Left renal cortex interstitium (tissue), 4 donors: ENCODE results near the gene SNX8. TPM values are rescaled to one million over a fixed set of nuclear protein-coding genes. Genes with fewer than 3 reads are reported as not detected.

ENCODE experiments used
- DNase-seq, 4 donors: peaks; one replicate each; pipeline ENCODE4 v3.0.0-alpha.2; 2013; ENCODE audit warnings: low read depth in 4 of 4, low spot score in 2 of 4, missing footprints in 1 of 4
- polyA plus RNA-seq, 4 donors: library from polyadenylated mRNA; unstranded; fragments of 120-200 nt; gene quantifications; one replicate each; pipeline ENCODE4 v1.2.1, GENCODE V29; 2013; ENCODE audit not compliant: insufficient read length in 4 of 4

Gene SNX8
- polyA plus RNA-seq, 4 donors: 33.0 to 38.1 (median 35.9) TPM

GRCh38 chr7:2209146-2209960 is 104.9 kb downstream of the SNX8 start:
- DNase-seq: peak in 2 of 4 donors; percentile 41 to 45

DNA sequence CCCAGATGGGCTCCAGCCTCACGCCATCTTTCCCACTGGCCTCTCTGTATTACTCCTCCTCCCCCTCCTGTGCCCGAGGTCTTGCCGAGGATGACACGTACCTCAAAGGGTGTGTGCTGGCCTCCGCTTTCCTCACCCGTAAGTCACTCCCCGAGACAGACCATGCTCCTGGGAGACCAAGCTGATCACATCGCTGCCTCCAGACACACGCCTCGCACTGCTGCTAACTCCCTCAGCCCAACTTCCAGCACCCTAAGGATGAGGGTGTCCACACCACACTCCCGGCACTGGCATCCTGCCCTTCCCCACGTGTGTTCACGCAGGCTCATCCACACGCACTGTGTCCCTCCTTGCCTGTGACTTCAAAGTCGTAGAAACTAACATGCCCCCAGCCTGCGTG is 105.5 kb downstream of the SNX8 start:
- DNase-seq: no peak

GRCh38 chr7:2205036-2205780 is 109.0 kb downstream of the SNX8 start:
- DNase-seq: no peak

GRCh38 chr7:2204446-2204845 is 109.8 kb downstream of the SNX8 start:
- DNase-seq: no peak

GRCh38 chr7:2203766-2204300 is 110.4 kb downstream of the SNX8 start:
- DNase-seq: no peak

DNA sequence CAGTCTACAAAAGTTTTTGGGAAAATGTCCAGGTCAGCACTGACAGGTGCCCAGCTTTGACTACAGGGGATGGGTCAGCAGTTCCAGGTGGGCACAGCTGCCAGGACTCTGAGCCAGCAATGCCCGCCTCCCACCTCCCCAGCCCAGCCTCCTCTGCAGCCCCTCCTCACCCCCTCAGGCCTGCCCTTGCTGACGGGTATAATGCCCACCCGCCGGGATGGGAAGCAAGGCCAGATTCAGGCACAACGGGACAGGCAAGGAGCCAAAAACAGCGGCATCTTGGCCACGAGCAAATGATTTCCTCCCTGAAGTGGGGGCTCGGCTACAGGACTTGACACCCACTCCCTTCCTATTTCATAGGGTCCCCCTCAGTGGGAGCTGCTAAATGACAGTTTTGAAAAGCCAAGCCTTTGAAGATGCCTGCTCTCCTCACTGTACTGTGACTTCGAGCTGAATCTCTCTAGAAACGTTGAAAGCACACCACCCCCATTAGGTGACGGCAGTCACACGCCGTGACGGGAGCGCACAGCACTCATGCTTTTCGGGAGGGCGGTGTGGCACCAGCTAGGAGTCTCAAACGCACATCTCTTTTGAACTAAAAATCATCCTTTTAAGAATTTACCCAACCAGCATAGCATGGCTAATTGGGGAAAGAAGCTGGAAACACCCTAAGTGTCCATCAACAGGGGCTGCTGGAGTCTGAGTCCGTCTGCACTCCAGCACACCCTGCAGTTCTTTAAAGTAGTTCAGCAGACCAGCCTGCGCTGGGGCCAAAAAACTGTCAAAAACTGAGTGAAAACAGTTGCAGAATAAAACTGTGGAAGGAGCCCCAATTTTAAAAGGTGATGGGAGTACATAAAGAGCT is 111.1 kb downstream of the SNX8 start:
- DNase-seq: peak in 2 of 4 donors; percentile 30 to 46

- no peak for DNase-seq
These were observed 111.9 kb downstream of the SNX8 start for GRCh38 chr7:2202361-2202761.

Other genes starting within 250 kb of the SNX8 start
- gene MAD1L1, start 81.5 kb downstream of the SNX8 start, polyA plus RNA-seq: 10 to 100 TPM; 23.4 to 29.0 (median 25.7) TPM
- gene MRM2, start 72.2 kb downstream of the SNX8 start, polyA plus RNA-seq: 10 to 100 TPM; 34.4 to 40.1 (median 37.4) TPM
- gene NUDT1, start 72.2 kb downstream of the SNX8 start, polyA plus RNA-seq: 10 to 100 TPM; 20.1 to 30.2 (median 22.8) TPM
- 100 to 1,000 TPM; 136 to 174 (median 148) TPM for gene EIF3B, start 40.4 kb upstream of the SNX8 start, polyA plus RNA-seq
- 10 to 100 TPM in 3 of 4 donors, 1 to 10 TPM in 1; 9.5 to 16.7 (median 13.5) TPM for gene CHST12, start 89.2 kb upstream of the SNX8 start, polyA plus RNA-seq
- under 1 TPM in 2 of 4 donors, not detected in 2; 0.31 to 0.32 TPM for gene GRIFIN, start 162.0 kb upstream of the SNX8 start, polyA plus RNA-seq
- 10 to 100 TPM; 27.0 to 44.4 (median 38.0) TPM for gene LFNG, start 205.3 kb upstream of the SNX8 start, polyA plus RNA-seq
- 10 to 100 TPM; 22.8 to 44.1 (median 36.6) TPM for gene BRAT1, start 241.1 kb upstream of the SNX8 start, polyA plus RNA-seq
- gene IQCE, start 244.5 kb upstream of the SNX8 start, polyA plus RNA-seq: 10 to 100 TPM; 20.2 to 30.3 (median 22.2) TPM